GM12878 (cell line): ENCODE data around the gene MSX1. TPM values are rescaled to one million over a fixed set of nuclear protein-coding genes. Genes with fewer than 3 reads are reported as not detected.

Source experiments
- ATAC-seq: fragments of 200-7000 bp; cut with Tn5 transposase; 3 replicates; pipeline ENCODE4 v1.9.1; 2020; ENCODE audit warnings: mild to moderate bottlenecking, moderate library complexity
- BruUV-seq: library from RNA; stranded (reverse); fragments of 400-500 nt; replicated peaks from 2 replicates; lab custom pipeline; 2021; lab: Mats Ljungman, UMichigan
- CTCF ChIA-PET: fragments of 300-600 bp; sonication (Branson Sonifier 250); formaldehyde crosslinking; extraction: SDS; loops from one replicate; lab custom pipeline; 2021; ENCODE audit warnings: inconsistent platforms; lab: Yijun Ruan, JAX
- POLR2A ChIA-PET: fragments of 350-600 bp; formaldehyde crosslinking; extraction: SDS; loops from one replicate; lab custom pipeline; 2021; ENCODE audit warnings: inconsistent platforms; lab: Charles Lee
- RAD21 ChIA-PET: fragments of 300-600 bp; sonication (Branson Sonifier 250); formaldehyde crosslinking; loops from one replicate; lab custom pipeline; 2023; ENCODE audit warnings: antibody characterized with exemption; ENCODE audit not compliant: unreplicated experiment; lab: Charles Lee
- SMC1A ChIA-PET: fragments of 300-600 bp; sonication (Branson Sonifier 250); formaldehyde crosslinking; loops from one replicate; lab custom pipeline; 2023; ENCODE audit not compliant: unreplicated experiment, uncharacterized antibody; lab: Charles Lee
- DNase-seq: peaks from one replicate; pipeline ENCODE4 v3.0.0-alpha.2; 2011; ENCODE audit warnings: low read depth, low spot score
- FAIRE-seq: peaks from 3 replicates; lab custom pipeline; 2011; peaks lifted over from hg19 to GRCh38; lab: Jason Lieb, UNC
- H2AFZ ChIP-seq: 2 replicates; pipeline ENCODE4 v1.6.0; 2011; ENCODE audit warnings: low read depth, low read length, control low read depth; ENCODE audit not compliant: control insufficient read depth
- H3K27ac ChIP-seq: 2 replicates; pipeline ENCODE4 v1.5.1; 2011; ENCODE audit warnings: control low read depth; ENCODE audit not compliant: control insufficient read depth, insufficient read depth
- H3K27me3 ChIP-seq, 2 experiments: replicated peaks in 1 of 2; 2 replicates each; pipeline versions ENCODE4 v1.6.0 to v1.6.1; 2011; ENCODE audit warnings: low read length in 1 of 2; ENCODE audit not compliant: control insufficient read depth in 2 of 2, insufficient read depth in 2 of 2
- H3K36me3 ChIP-seq, 2 experiments: 2 replicates each; pipeline ENCODE4 v1.5.1; 2011; ENCODE audit warnings: low read length in 1 of 2; ENCODE audit not compliant: control insufficient read depth in 2 of 2, insufficient read depth in 2 of 2
- H3K4me1 ChIP-seq: 2 replicates; pipeline ENCODE4 v1.6.1; 2011; ENCODE audit warnings: mild to moderate bottlenecking, low read length, moderate library complexity, mixed read lengths; ENCODE audit not compliant: control insufficient read depth, insufficient read depth
- H3K4me2 ChIP-seq: 2 replicates; pipeline ENCODE4 v1.6.0; 2011; ENCODE audit warnings: control low read depth; ENCODE audit not compliant: control insufficient read depth, insufficient read depth
- H3K4me3 ChIP-seq: fragments of 200-600 bp; sonication (generic); 2 replicates; pipeline ENCODE4 v1.5.1; 2016
- H3K79me2 ChIP-seq: 2 replicates; pipeline ENCODE4 v1.6.0; 2011; ENCODE audit warnings: low read length; ENCODE audit not compliant: control insufficient read depth, insufficient read depth
- H3K9ac ChIP-seq: 2 replicates; pipeline ENCODE4 v1.8.0; 2011; ENCODE audit warnings: low read length, control low read depth, mixed read lengths; ENCODE audit not compliant: control insufficient read depth, insufficient read depth
- H3K9me3 ChIP-seq: replicated peaks from 3 replicates; pipeline ENCODE4 v1.5.1; 2011; ENCODE audit warnings: mild to moderate bottlenecking, low read length; ENCODE audit not compliant: control insufficient read depth, insufficient read depth
- H4K20me1 ChIP-seq: 2 replicates; pipeline ENCODE4 v1.6.0; 2011; ENCODE audit not compliant: control insufficient read depth, insufficient read depth
- ASH2L ChIP-seq: fragments of 300-600, 200-600 bp; sonication (generic); IDR thresholded peaks from 2 replicates; pipeline ENCODE4 v1.6.1; 2017; ENCODE audit warnings: low read depth, mild to moderate bottlenecking, borderline replicate concordance
- CBX5 ChIP-seq: sonication (generic); IDR thresholded peaks from 2 replicates; pipeline ENCODE4 v1.6.1; 2016; ENCODE audit warnings: low read depth, moderate library complexity, mild to moderate bottlenecking, inconsistent platforms
- DPF2 ChIP-seq: fragments of 450-650 bp; IDR thresholded peaks from 2 replicates; pipeline ENCODE4 v1.6.1; 2017; ENCODE audit warnings: mild to moderate bottlenecking
- ELK1 ChIP-seq: IDR thresholded peaks from 2 replicates; pipeline ENCODE4 v1.6.1; 2012; ENCODE audit warnings: low read depth, low read length, improper control_type of control experiment
- HSF1 ChIP-seq: fragments of 150-350 bp; IDR thresholded peaks from 2 replicates; pipeline ENCODE4 v1.6.1; 2014; ENCODE audit warnings: mild to moderate bottlenecking, low read depth, low read length
- MTA2 ChIP-seq: fragments of 450-650 bp; IDR thresholded peaks from 2 replicates; pipeline ENCODE4 v1.6.1; 2016; ENCODE audit warnings: low read depth, mild to moderate bottlenecking, moderate library complexity
- PAX8 ChIP-seq: fragments of 450-650 bp; IDR thresholded peaks from 2 replicates; pipeline ENCODE4 v1.6.1; 2017; ENCODE audit warnings: mild to moderate bottlenecking, moderate library complexity
- POLR2AphosphoS2 ChIP-seq: IDR thresholded peaks from 2 replicates; pipeline ENCODE4 v1.6.1; 2011; ENCODE audit warnings: low read depth, mild to moderate bottlenecking, low read length, improper control_type of control experiment, moderate library complexity
- SPI1 ChIP-seq: IDR thresholded peaks from 2 replicates; pipeline ENCODE4 v1.6.1; 2011; ENCODE audit warnings: low read depth, mild to moderate bottlenecking, low read length, moderate library complexity, borderline replicate concordance; ENCODE audit not compliant: insufficient read depth
- STAT1 ChIP-seq: fragments of 450-650 bp; conservative IDR thresholded peaks from 2 replicates; pipeline ENCODE4 v1.6.1; 2014; ENCODE audit warnings: antibody characterized with exemption, mild to moderate bottlenecking
- TCF7 ChIP-seq: IDR thresholded peaks from 2 replicates; pipeline ENCODE4 v1.6.1; 2014; ENCODE audit warnings: antibody characterized with exemption, borderline replicate concordance
- ZBED1 ChIP-seq: IDR thresholded peaks from 2 replicates; pipeline ENCODE4 v1.6.1; 2016; ENCODE audit warnings: borderline replicate concordance
- WGBS: methylation state at CpG from one replicate; pipeline ENCODE4 v1.1.6; 2016; ENCODE audit warnings: low lambda C conversion rate; ENCODE audit not compliant: insufficient replicate concordance, insufficient coverage; ENCODE audit errors: missing lambda C conversion rate; 5-methylcytosine and 5-hydroxymethylcytosine counted together
- in situ Hi-C: fragments of 300-500 bp; cut with MboI; formaldehyde crosslinking; loops from 9 replicates; pipeline ENCODE4 v1.14.3; 2018; ENCODE audit warnings: mixed read lengths
- intact Hi-C: fragments of 100-400 bp; cut with micrococcal nuclease; formaldehyde crosslinking; loops from one replicate; pipeline ENCODE4 v1.14.2; 2022; ENCODE audit not compliant: unreplicated experiment
- polyA plus RNA-seq, 11 experiments: library from polyadenylated mRNA; depleted of rRNA in 4 of 11; unstranded in 6 of 11; stranded (reverse) in 5 of 11; fragments of >200 nt; fragmentation: Nextera tagmentation in 4 of 11; fragmentation: Illumina TruSeq in 1 of 11; extraction: Ambion mirVana in 4 of 11; extraction: Trizol in 1 of 11; gene quantifications; 1 replicate in 1 of 11; 2 replicates in 10 of 11; pipeline versions ENCODE4 v1.2.1 to v1.2.3, GENCODE V29; 2011 to 2016; ENCODE audit warnings: inconsistent platforms in 2 of 11, missing spikeins in 2 of 11, low read depth in 1 of 11
- total RNA-seq, 4 experiments: library from RNA; depleted of rRNA in 3 of 4; stranded (reverse); fragments of >200 nt in 3 of 4; fragmentation: Illumina TruSeq in 1 of 4; extraction: Trizol in 1 of 4; gene quantifications; 2 replicates each; pipeline versions ENCODE4 v1.2.1 to v1.2.3, GENCODE V29; 2013 to 2021

MSX1 gene
- total and polyA plus RNA-seq, 10 of the 15 experiments (the other 5 are each of a cell fraction or from before 2014, with no cell fraction given) = 0.04 to 0.56 (median 0.15) TPM; not detected in 2

GRCh38 chr4:4841156-4841555 is 18.3 kb upstream of the MSX1 start:
- in situ Hi-C loops (no loop called here), intact Hi-C loops (no loop called here)
- SMC1A ChIA-PET = no interaction called here
- no peaks in the 10 kb centered on the region for H3K79me2 ChIP-seq
- DNase-seq = no peak
- RAD21 ChIA-PET = no interaction called here
- TF ChIP-seq CBX5 (no peak), TCF7 (no peak)
- POLR2A ChIA-PET = no interaction called here
- H3K9ac ChIP-seq = no peak overlapping the region
- no peaks in the 10 kb centered on the region; the same call in 2 of the 3 replicates for H3K9me3 ChIP-seq
- FAIRE-seq = no peak
- no peak overlapping the region for H3K4me3 ChIP-seq
- no peak for ATAC-seq
- no peaks in the 10 kb centered on the region; a peak in 2 of 4 replicates for H3K27me3 ChIP-seq
- CTCF ChIA-PET = no interaction called here
- 63% methylated on average over 9 of the region's 9 CpGs for WGBS
- no peaks in the 10 kb centered on the region for H4K20me1 ChIP-seq
- H3K36me3 ChIP-seq = no peaks in the 10 kb centered on the region
- H3K4me2 ChIP-seq = no peak overlapping the region
- BruUV-seq = no TSS peak
- no peaks in the 10 kb centered on the region for H3K4me1 ChIP-seq
- H2AFZ ChIP-seq = no peak overlapping the region
- H3K27ac ChIP-seq = no peak overlapping the region

GRCh38 chr4:4842476-4843441 is 16.7 kb upstream of the MSX1 start:
- Histone ChIP-seq H3K27me3 (no peaks in the 10 kb centered on the region; a peak in 2 of 4 replicates), H3K4me3 (no peak overlapping the region), H3K9ac (no peak overlapping the region), H4K20me1 (no peaks in the 10 kb centered on the region), H2AFZ (no peak overlapping the region), H3K27ac (no peak overlapping the region), H3K4me2 (no peak overlapping the region), H3K79me2 (no peaks in the 10 kb centered on the region), H3K9me3 (no peaks in the 10 kb centered on the region; the same call in 2 of the 3 replicates), H3K4me1 (no peaks in the 10 kb centered on the region), H3K36me3 (no peaks in the 10 kb centered on the region)
- POLR2A ChIA-PET = no interaction called here
- intact Hi-C loops = no loop called here
- SMC1A ChIA-PET = no interaction called here
- WGBS = 51% methylated on average over 15 of the region's 15 CpGs
- BruUV-seq = no TSS peak
- DNase-seq (no peak), ATAC-seq (no peak), FAIRE-seq (no peak)
- RAD21 ChIA-PET = no interaction called here
- no peak for TF ChIP-seq POLR2AphosphoS2
- TF ChIP-seq ELK1 = no peak
- TF ChIP-seq DPF2 = no peak
- no peak for TF ChIP-seq MTA2
- TF ChIP-seq PAX8 = no peak
- no peak for TF ChIP-seq HSF1
- no peak for TF ChIP-seq STAT1
- no peak for TF ChIP-seq ZBED1
- no peak for TF ChIP-seq ASH2L
- no peak for TF ChIP-seq SPI1
- CTCF ChIA-PET = no interaction called here
- in situ Hi-C loops = no loop called here
